HL-60 (cell line): Measurements from ENCODE around the gene ALDH1B1.

Source experiments
- DNase-seq, 2 experiments: peaks; one replicate each; pipeline ENCODE4 v3.0.0-alpha.2; 2010 to 2020; ENCODE audit warnings: low read depth in 1 of 2, low spot score in 1 of 2
- H3K27ac ChIP-seq: fragments of 250-450 bp; sonication (Bioruptor Pico); replicated peaks from 2 replicates; pipeline ENCODE4 v1.5.1; 2020; ENCODE audit warnings: mild to moderate bottlenecking, moderate library complexity
- H3K27me3 ChIP-seq: fragments of 250-450 bp; sonication (Bioruptor Pico); 2 replicates; pipeline ENCODE4 v1.5.1; 2021; ENCODE audit warnings: mild to moderate bottlenecking, moderate library complexity; ENCODE audit not compliant: insufficient read depth, poor library complexity, severe bottlenecking
- H3K4me3 ChIP-seq: replicated peaks from 2 replicates; pipeline ENCODE4 v1.5.1; 2011; ENCODE audit warnings: mild to moderate bottlenecking, control low read depth, low read length; ENCODE audit not compliant: insufficient read depth
- GABPA ChIP-seq: IDR thresholded peaks from 2 replicates; pipeline ENCODE4 v1.6.1; 2012; ENCODE audit warnings: low read depth
- POLR2AphosphoS5 ChIP-seq: IDR thresholded peaks from 2 replicates; pipeline ENCODE4 v1.6.1; 2012; ENCODE audit warnings: low read depth
- SPI1 ChIP-seq: IDR thresholded peaks from 2 replicates; pipeline ENCODE4 v1.6.1; 2012; ENCODE audit warnings: low read depth, mild to moderate bottlenecking, borderline replicate concordance
- TF ChIP-seq, protein P1 (sequence below): IDR thresholded peaks from 2 replicates; pipeline ENCODE4 v1.6.1; 2012; ENCODE audit warnings: low read depth; ENCODE audit not compliant: insufficient replicate concordance
- TF ChIP-seq, protein P2 (sequence below): IDR thresholded peaks from one replicate; pipeline ENCODE4 v1.5.1; 2011; ENCODE audit warnings: low read length, control low read depth, inconsistent platforms; ENCODE audit not compliant: insufficient read depth

ALDH1B1 gene

DNA sequence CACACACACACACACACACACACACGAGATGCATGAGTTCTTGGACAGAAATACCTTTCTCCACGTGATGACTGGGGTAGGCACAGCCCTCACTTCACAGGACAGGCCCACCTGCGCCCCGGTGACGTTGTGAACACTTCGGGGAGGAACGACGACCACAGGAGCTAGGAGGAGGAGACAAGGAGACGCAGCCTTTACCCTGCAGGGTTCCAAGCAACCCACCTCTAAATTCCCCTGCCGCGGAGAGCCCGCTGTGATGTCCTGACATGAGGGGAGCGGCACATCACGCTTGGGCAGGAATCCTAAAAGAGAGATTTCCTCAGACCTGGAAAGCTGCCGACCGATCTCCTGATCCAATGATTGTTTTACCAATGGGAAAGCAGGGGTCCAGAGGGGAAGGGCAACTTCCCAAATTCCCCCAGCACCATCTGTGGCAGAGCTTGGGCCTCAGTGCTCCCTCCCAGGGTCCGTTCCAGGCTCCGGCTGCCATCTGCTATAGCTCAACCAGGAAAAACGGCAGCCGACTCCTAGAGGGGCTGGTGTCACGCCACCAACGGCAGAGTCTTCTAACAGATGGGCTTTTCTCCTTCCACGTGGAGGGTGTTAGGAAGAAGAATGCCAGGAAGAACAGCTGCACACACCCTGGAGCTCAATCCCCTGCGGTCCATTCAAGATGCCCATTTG lies 21.7 kb downstream of the ALDH1B1 start:
- no peak overlapping the region for H3K4me3 ChIP-seq
- no peak overlapping the region for H3K27ac ChIP-seq
- no peak for DNase-seq
- H3K27me3 ChIP-seq, result peaks cover 7% of the 10 kb centered on the region
- TF ChIP-seq, protein P1, sequence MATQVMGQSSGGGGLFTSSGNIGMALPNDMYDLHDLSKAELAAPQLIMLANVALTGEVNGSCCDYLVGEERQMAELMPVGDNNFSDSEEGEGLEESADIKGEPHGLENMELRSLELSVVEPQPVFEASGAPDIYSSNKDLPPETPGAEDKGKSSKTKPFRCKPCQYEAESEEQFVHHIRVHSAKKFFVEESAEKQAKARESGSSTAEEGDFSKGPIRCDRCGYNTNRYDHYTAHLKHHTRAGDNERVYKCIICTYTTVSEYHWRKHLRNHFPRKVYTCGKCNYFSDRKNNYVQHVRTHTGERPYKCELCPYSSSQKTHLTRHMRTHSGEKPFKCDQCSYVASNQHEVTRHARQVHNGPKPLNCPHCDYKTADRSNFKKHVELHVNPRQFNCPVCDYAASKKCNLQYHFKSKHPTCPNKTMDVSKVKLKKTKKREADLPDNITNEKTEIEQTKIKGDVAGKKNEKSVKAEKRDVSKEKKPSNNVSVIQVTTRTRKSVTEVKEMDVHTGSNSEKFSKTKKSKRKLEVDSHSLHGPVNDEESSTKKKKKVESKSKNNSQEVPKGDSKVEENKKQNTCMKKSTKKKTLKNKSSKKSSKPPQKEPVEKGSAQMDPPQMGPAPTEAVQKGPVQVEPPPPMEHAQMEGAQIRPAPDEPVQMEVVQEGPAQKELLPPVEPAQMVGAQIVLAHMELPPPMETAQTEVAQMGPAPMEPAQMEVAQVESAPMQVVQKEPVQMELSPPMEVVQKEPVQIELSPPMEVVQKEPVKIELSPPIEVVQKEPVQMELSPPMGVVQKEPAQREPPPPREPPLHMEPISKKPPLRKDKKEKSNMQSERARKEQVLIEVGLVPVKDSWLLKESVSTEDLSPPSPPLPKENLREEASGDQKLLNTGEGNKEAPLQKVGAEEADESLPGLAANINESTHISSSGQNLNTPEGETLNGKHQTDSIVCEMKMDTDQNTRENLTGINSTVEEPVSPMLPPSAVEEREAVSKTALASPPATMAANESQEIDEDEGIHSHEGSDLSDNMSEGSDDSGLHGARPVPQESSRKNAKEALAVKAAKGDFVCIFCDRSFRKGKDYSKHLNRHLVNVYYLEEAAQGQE, result no peak
- no peak for TF ChIP-seq POLR2AphosphoS5
- TF ChIP-seq, protein P2, sequence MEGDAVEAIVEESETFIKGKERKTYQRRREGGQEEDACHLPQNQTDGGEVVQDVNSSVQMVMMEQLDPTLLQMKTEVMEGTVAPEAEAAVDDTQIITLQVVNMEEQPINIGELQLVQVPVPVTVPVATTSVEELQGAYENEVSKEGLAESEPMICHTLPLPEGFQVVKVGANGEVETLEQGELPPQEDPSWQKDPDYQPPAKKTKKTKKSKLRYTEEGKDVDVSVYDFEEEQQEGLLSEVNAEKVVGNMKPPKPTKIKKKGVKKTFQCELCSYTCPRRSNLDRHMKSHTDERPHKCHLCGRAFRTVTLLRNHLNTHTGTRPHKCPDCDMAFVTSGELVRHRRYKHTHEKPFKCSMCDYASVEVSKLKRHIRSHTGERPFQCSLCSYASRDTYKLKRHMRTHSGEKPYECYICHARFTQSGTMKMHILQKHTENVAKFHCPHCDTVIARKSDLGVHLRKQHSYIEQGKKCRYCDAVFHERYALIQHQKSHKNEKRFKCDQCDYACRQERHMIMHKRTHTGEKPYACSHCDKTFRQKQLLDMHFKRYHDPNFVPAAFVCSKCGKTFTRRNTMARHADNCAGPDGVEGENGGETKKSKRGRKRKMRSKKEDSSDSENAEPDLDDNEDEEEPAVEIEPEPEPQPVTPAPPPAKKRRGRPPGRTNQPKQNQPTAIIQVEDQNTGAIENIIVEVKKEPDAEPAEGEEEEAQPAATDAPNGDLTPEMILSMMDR, result no peak

DNA sequence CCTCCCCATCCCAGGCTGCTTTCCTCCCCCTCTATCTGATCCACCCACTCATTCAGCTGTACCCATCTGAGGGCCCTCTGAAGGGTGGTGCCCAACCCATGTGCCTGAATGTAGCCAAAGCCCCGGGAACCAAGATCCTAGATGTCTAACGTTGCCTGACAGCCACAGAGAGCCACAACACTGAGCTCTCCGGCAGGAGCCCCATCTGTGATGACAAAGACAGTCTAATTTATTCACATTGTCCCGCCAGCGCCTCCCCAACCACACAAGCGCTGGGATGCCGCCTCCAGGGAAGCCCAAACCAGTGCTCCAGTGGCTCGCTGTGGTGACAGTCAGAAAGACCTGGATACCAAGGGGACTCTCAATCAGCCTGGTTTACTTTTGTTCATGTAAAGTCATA lies 23.4 kb downstream of the ALDH1B1 start:
- peaks cover 5% of the 10 kb centered on the region for H3K27me3 ChIP-seq
- H3K27ac ChIP-seq, result no peak overlapping the region
- TF ChIP-seq SPI1 (no peak), POLR2AphosphoS5 (no peak)
- DNase-seq, result no peak
- no peak overlapping the region for H3K4me3 ChIP-seq

DNA sequence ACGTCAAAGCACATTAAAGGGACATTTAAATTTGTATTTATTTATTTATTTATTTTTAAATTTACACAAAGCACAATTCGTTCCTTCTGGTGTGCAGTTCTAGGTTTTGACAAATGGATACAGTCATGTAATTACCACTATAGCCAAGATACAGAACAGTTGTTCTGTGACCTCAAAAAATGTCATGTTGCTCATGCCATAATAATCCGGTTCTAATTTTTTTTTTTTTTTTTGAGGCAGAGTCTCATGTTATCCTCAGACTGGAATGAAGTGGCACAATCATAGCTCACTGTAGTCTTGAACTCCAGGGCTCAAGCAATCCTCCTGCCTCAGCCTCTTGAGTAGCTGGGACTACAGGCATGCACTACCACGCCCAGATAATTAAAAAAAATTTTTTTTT lies 24.0 kb downstream of the ALDH1B1 start:
- no peak for DNase-seq
- Histone ChIP-seq H3K27ac (no peak overlapping the region), H3K27me3 (peaks cover 6% of the 10 kb centered on the region), H3K4me3 (no peak overlapping the region)
- TF ChIP-seq SPI1 (no peak), POLR2AphosphoS5 (no peak), GABPA (no peak)
- TF ChIP-seq, protein P2, result no peak
- TF ChIP-seq, protein P1, result no peak

DNA sequence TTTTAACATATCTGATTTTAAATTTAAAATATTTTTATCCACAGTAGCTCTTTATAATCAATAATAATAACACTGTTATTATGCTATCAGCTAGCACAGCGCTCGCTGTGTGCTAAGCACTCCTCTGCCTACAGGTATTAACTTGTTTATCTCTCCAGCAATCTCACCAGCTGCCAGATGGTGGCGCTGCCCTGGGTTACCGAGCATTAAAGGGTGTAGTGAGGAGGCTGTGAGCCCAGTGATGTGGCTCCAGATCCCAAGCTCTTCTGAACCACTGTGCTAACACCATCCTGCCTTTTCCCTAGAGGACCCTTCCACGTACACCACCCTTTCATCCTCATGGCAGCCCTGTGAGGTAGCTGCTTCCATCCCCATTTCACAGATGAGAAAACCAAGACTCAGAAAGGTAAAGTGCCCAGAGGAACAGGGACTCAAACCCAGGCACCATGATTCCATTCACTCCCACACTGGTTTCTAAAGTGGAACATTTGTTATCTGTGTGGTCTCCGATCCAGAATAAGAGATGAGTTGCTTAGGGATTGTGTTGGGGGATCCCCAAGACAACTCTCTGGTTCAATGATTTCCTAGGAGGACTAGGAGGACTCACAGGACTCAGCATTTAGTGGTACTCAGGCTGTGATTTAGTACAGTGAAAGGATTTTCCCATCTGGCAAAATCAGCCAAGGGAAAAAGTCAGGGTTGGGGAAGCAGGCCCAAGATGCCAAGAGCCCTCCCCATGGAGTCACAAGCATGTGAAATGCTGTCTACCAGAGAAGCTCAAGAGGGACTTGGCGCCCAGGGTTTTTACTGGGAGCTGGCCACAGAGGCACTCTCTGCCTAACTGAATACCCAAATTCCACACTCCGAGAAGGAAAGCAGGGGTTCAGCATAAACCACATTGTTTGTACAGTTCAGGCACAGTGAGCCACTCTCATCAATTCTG lies 24.8 kb downstream of the ALDH1B1 start:
- Histone ChIP-seq H3K27me3 (peaks cover 8% of the 10 kb centered on the region), H3K4me3 (no peak overlapping the region), H3K27ac (no peak overlapping the region)
- TF ChIP-seq, protein P1, result no peak
- TF ChIP-seq, protein P2, result peak; percentile 55
- DNase-seq, result peak in 1 of 2 experiments; percentile 27
